Tibial artery (tissue), 4 donors: ENCODE measurements around the gene TGM4.

Experiments used
- DNase-seq, 2 donors: peaks; one replicate each; pipeline ENCODE4 v3.0.0-alpha.2; 2019
- H3K27ac ChIP-seq, 2 donors: fragments of 200-600 bp; sonication (generic) in 1 of 2; 1 replicate in 1 of 2; 2 replicates in 1 of 2; pipeline ENCODE4 v1.5.1; 2018 to 2019; ENCODE audit warnings: mild to moderate bottlenecking in 1 of 2
- H3K27me3 ChIP-seq, 2 donors: fragments of 200-600 bp; sonication (generic) in 1 of 2; one replicate each; pipeline versions ENCODE4 v1.5.1 to v1.6.0; 2016 to 2019
- H3K36me3 ChIP-seq, 3 donors: fragments of 200-600 bp; sonication (generic) in 2 of 3; one replicate each; pipeline ENCODE4 v1.5.1; 2016 to 2019; ENCODE audit warnings: mild to moderate bottlenecking in 2 of 3
- H3K4me1 ChIP-seq, 4 donors: fragments of 200-600 bp; sonication (generic) in 2 of 4; 1 replicate in 3 of 4; 2 replicates in 1 of 4; pipeline ENCODE4 v1.5.1; 2016 to 2019
- H3K4me3 ChIP-seq, 2 donors: fragments of 200-600 bp; sonication (generic) in 1 of 2; 1 replicate in 1 of 2; 2 replicates in 1 of 2; pipeline ENCODE4 v1.5.1; 2018 to 2019; ENCODE audit warnings: mild to moderate bottlenecking in 2 of 2
- H3K9me3 ChIP-seq, 3 donors: fragments of 200-600 bp; sonication (generic) in 1 of 3; one replicate each; pipeline ENCODE4 v1.5.1; 2016 to 2019
- intact Hi-C: fragments of 100-400 bp; cut with DNase I; formaldehyde crosslinking; loops from one replicate; pipeline ENCODE4 v1.15.0; 2023; ENCODE audit warnings: low total_unique reads
- TF ChIP-seq, protein P1 (sequence below), 2 experiments: fragments of 200-600 bp in 1 of 2; fragments of 450-650 bp in 1 of 2; IDR thresholded peaks; one replicate each; pipeline ENCODE4 v1.5.1; 2017 to 2019; ENCODE audit warnings: antibody characterized with exemption in 2 of 2, mild to moderate bottlenecking in 1 of 2, moderate library complexity in 1 of 2

The TGM4 gene

DNA sequence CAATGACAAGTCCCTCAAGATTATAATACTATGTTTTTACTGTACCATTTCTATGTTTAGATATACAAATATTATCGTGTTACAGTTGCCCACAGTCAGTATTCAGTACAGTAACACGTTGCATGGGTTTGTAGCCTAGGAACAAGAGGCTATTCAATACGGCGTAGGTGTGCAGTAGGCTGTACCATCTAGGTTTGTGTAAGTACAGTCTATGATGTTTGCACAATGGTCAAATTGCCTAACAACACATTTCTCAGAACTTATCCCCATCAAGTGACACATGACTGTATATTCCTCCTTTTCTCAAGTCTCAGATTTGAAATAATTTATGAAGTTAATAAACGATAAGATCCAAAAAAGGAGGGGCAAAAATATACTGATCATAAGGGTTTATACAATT, 79.9 kb downstream of the TGM4 start:
- H3K9me3 ChIP-seq: no peaks in the 10 kb centered on the region
- H3K4me3 ChIP-seq: no peak overlapping the region
- TF ChIP-seq, protein P1, sequence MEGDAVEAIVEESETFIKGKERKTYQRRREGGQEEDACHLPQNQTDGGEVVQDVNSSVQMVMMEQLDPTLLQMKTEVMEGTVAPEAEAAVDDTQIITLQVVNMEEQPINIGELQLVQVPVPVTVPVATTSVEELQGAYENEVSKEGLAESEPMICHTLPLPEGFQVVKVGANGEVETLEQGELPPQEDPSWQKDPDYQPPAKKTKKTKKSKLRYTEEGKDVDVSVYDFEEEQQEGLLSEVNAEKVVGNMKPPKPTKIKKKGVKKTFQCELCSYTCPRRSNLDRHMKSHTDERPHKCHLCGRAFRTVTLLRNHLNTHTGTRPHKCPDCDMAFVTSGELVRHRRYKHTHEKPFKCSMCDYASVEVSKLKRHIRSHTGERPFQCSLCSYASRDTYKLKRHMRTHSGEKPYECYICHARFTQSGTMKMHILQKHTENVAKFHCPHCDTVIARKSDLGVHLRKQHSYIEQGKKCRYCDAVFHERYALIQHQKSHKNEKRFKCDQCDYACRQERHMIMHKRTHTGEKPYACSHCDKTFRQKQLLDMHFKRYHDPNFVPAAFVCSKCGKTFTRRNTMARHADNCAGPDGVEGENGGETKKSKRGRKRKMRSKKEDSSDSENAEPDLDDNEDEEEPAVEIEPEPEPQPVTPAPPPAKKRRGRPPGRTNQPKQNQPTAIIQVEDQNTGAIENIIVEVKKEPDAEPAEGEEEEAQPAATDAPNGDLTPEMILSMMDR (IDR thresholded peaks at IDR 0.05): no peak
- no peak for DNase-seq
- intact Hi-C loops: no loop called here
- peaks cover 12 to 37% (median 20%) of the 10 kb centered on the region in 3 donors for H3K36me3 ChIP-seq
- no peak overlapping the region for H3K27ac ChIP-seq
- no peaks in the 10 kb centered on the region for H3K27me3 ChIP-seq
- H3K4me1 ChIP-seq: peaks cover 0 to 5% (median 0%) of the 10 kb centered on the region in 4 donors

DNA sequence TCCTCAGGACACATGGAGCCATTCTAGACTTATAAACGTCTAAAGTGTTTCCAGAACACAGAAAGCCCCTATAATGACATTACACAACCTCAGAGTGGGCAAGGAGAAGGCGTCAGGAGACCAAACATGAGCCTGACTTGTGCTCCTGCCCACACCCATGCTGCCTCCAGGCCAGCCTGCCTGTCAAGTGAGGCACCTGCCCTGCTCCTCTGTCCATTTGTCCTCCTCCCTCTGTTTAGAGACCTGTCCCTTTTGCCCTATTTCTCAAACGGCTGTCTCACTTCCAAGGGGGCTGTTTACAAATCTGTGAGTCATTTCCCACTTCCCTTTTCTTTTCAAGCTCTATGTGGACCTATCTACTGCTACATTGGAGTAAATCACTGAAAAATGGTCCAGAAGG, 80.6 kb downstream of the TGM4 start:
- peaks cover 12 to 37% (median 20%) of the 10 kb centered on the region in 3 donors for H3K36me3 ChIP-seq
- H3K9me3 ChIP-seq: no peaks in the 10 kb centered on the region
- no peaks in the 10 kb centered on the region for H3K27me3 ChIP-seq
- intact Hi-C loops: no loop called here
- TF ChIP-seq, protein P1 (IDR thresholded peaks at IDR 0.05): no peak
- H3K27ac ChIP-seq: no peak overlapping the region
- peaks cover 0 to 5% (median 0%) of the 10 kb centered on the region in 4 donors for H3K4me1 ChIP-seq
- DNase-seq: no peak
- H3K4me3 ChIP-seq: no peak overlapping the region

DNA sequence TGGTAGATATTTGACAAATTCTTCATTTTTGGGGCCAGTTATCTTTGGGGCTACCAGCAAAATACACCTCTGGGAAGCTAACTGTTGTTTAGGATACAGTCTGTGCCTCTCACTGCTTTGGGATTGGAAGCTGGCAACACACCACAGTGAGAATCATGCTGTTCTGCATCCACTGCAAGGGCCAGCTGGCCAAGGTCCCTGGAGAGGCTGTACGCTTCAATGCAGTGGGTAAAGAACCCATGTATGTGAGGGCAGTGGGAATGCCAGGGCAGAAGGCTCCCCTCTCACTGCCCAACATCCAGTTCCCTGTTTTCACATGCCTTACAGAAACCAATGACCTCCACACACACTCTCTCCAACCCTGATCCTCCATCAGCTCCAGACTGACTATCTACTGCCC, 81.5 kb downstream of the TGM4 start:
- TF ChIP-seq, protein P1 (IDR thresholded peaks at IDR 0.05): no peak
- Histone ChIP-seq H3K4me3 (no peak overlapping the region), H3K4me1 (no peaks in the 10 kb centered on the region), H3K36me3 (peaks cover 12 to 37% (median 20%) of the 10 kb centered on the region in 3 donors), H3K27ac (no peak overlapping the region), H3K27me3 (no peaks in the 10 kb centered on the region), H3K9me3 (no peaks in the 10 kb centered on the region)
- no peak for DNase-seq
- intact Hi-C loops: no loop called here

DNA sequence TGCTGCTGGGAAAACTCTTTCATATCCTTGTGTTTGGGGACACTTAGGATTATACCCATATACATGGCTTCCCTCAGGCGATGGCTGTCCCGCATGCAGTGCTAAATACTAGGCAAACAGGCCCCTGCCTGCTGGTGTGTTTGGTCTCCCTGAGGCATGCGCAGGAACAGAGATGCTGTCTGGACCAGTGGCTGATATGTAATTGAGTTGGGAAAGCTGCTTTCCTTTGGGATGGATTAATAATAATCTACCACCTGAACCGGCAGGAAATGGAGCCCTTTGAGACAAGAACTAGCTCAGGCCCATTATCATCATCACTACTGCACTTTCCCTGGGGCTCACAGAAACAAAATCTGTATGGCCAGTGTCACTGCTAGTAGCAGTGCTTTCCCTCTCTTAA, 83.6 kb downstream of the TGM4 start:
- H3K4me1 ChIP-seq: peaks cover 0 to 4% (median 0%) of the 10 kb centered on the region in 4 donors
- no peak for DNase-seq
- no peaks in the 10 kb centered on the region for H3K9me3 ChIP-seq
- intact Hi-C loops: no loop called here
- no peaks in the 10 kb centered on the region for H3K27me3 ChIP-seq
- H3K4me3 ChIP-seq: no peak overlapping the region
- peaks cover 12 to 37% (median 20%) of the 10 kb centered on the region in 3 donors for H3K36me3 ChIP-seq
- H3K27ac ChIP-seq: no peak overlapping the region
- TF ChIP-seq, protein P1 (IDR thresholded peaks at IDR 0.05): no peak

DNA sequence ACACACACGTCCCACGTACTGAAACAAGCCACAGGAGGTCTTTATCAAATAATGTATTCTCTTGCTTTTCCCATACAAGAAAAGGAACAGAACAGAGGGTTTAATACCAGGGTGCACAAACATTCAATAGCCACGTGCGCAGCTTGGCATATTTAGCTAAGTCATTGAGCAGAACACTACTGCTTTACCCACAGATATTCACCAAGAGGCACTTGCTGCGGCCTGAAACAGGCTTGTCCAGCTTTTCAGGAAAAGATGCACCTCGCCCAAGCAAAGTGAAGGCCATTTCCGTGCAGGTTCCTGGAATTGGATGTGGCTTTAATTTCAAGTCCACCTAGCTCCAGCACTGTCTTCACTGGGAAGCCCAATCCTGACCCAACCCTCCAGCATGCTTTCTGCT, 84.0 kb downstream of the TGM4 start:
- peaks cover 0 to 4% (median 0%) of the 10 kb centered on the region in 4 donors for H3K4me1 ChIP-seq
- TF ChIP-seq, protein P1 (IDR thresholded peaks at IDR 0.05): no peak
- peaks cover 12 to 36% (median 20%) of the 10 kb centered on the region in 3 donors for H3K36me3 ChIP-seq
- no peak overlapping the region for H3K4me3 ChIP-seq
- intact Hi-C loops: no loop called here
- H3K27me3 ChIP-seq: no peaks in the 10 kb centered on the region
- H3K9me3 ChIP-seq: no peaks in the 10 kb centered on the region
- no peak overlapping the region for H3K27ac ChIP-seq
- no peak for DNase-seq
